Stimulated activated CD4-positive, alpha-beta T cell treated with anti-CD3 and anti-CD28 coated beads, TNF-alpha, amount 100 ng/mL, for 4 hours (primary cell): Measurements from ENCODE around the gene MED16.

Experiments
- DNase-seq, 3 experiments: peaks; one replicate each; pipeline ENCODE4 v3.0.0-alpha.2; 2020; ENCODE audit warnings: low read depth in 3 of 3

The MED16 gene

GRCh38 chr19:892894-893689 is at the start of gene MED16, which contains the start of gene RNU6-9:
Gene MED16, minus strand, starts transcription at chr19:893187. Its CDS starts 2,056 bp downstream, at chr19:891131.
Gene RNU6-9, plus strand, starts transcription at chr19:893484.
- DNase-seq: peak; percentile 78 to 85 (median 78)

GRCh38 chr19:942133-942645 is 49.2 kb upstream of the MED16 start:
- DNase-seq: no peak

- DNase-seq: no peak
These were observed 48.5 kb upstream of the MED16 start for GRCh38 chr19:941292-942132.

- DNase-seq: peak in 2 of 3 experiments; percentile 45 to 58
These were observed 47.8 kb upstream of the MED16 start for GRCh38 chr19:940591-941291.

- no peak for DNase-seq
These were observed 46.9 kb upstream of the MED16 start for GRCh38 chr19:939922-940321.

- no peak for DNase-seq
These were observed 46.5 kb upstream of the MED16 start for GRCh38 chr19:939439-939838.

- DNase-seq: no peak
These were observed 45.4 kb upstream of the MED16 start for GRCh38 chr19:938233-938923.

GRCh38 chr19:937259-937694 is 44.3 kb upstream of the MED16 start:
- DNase-seq: no peak

GRCh38 chr19:936175-936546 is 43.2 kb upstream of the MED16 start:
- no peak for DNase-seq

- no peak for DNase-seq
These were observed 42.0 kb upstream of the MED16 start for GRCh38 chr19:934865-935479.

GRCh38 chr19:934197-934840 is 41.3 kb upstream of the MED16 start:
- DNase-seq: no peak

GRCh38 chr19:933553-933882 is 40.5 kb upstream of the MED16 start:
- DNase-seq: no peak

- DNase-seq: no peak
These were observed 39.9 kb upstream of the MED16 start for GRCh38 chr19:932648-933552.

GRCh38 chr19:931860-932647 is 39.1 kb upstream of the MED16 start:
- DNase-seq: no peak

GRCh38 chr19:929891-930258 is 36.9 kb upstream of the MED16 start:
- DNase-seq: no peak

- no peak for DNase-seq
These were observed 36.4 kb upstream of the MED16 start for GRCh38 chr19:929203-929890.

- no peak for DNase-seq
These were observed 35.6 kb upstream of the MED16 start for GRCh38 chr19:928471-929202.
